ENCODE results near the gene NUCB1.

DNA sequence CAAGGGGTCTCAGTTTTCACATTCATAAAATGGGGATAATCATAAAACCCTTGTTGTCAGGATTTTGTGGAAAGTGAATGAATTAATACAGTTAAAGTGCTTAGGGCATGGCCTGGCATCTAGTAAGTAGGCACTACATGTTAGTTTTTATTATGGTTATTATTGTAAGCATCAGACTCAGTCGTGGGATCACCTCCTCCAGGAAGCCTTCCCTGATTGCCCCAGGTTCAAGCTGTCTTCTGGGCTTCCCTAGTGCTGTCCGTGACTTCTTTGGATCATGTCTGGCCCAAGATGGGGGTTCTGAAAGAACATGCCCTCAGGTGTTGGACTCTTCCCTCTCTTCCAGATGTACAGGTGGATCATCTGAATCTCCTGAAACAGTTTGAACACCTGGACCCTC lies 10.7 kb downstream of the NUCB1 start:
- TF ChIP-seq, protein P1, sequence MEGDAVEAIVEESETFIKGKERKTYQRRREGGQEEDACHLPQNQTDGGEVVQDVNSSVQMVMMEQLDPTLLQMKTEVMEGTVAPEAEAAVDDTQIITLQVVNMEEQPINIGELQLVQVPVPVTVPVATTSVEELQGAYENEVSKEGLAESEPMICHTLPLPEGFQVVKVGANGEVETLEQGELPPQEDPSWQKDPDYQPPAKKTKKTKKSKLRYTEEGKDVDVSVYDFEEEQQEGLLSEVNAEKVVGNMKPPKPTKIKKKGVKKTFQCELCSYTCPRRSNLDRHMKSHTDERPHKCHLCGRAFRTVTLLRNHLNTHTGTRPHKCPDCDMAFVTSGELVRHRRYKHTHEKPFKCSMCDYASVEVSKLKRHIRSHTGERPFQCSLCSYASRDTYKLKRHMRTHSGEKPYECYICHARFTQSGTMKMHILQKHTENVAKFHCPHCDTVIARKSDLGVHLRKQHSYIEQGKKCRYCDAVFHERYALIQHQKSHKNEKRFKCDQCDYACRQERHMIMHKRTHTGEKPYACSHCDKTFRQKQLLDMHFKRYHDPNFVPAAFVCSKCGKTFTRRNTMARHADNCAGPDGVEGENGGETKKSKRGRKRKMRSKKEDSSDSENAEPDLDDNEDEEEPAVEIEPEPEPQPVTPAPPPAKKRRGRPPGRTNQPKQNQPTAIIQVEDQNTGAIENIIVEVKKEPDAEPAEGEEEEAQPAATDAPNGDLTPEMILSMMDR (IDR thresholded peaks at IDR 0.05), result no peak
- TF ChIP-seq, protein P2, sequence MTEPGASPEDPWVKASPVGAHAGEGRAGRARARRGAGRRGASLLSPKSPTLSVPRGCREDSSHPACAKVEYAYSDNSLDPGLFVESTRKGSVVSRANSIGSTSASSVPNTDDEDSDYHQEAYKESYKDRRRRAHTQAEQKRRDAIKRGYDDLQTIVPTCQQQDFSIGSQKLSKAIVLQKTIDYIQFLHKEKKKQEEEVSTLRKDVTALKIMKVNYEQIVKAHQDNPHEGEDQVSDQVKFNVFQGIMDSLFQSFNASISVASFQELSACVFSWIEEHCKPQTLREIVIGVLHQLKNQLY (CRISPR knock-in tag; IDR thresholded peaks at IDR 0.05), result no peak
- no peak for TF ChIP-seq RELA (CRISPR knock-in tag; IDR thresholded peaks at IDR 0.05; ENCODE audit: borderline replicate concordance)
- no peak for TF ChIP-seq NFYB (CRISPR knock-in tag; conservative IDR thresholded peaks at IDR 0.05; ENCODE audit: low read depth)
- TF ChIP-seq CBFB (CRISPR knock-in tag; IDR thresholded peaks at IDR 0.05; ENCODE audit: low read depth), result no peak
- no peak for TF ChIP-seq TCF7 (CRISPR knock-in tag; IDR thresholded peaks at IDR 0.05; ENCODE audit: low read depth)
- TF ChIP-seq SP1 (CRISPR knock-in tag; conservative IDR thresholded peaks at IDR 0.05), result no peak
- no peak for TF ChIP-seq ZNF121 (CRISPR knock-in tag; IDR thresholded peaks at IDR 0.05)
- no peak for TF ChIP-seq MYBL2 (CRISPR knock-in tag; IDR thresholded peaks at IDR 0.05)
- no peak for TF ChIP-seq EMX1 (CRISPR knock-in tag; IDR thresholded peaks at IDR 0.05)

Data from WTC11 (cell line).